Measurements from ENCODE around the gene EVPLL. TPM values are rescaled to one million over a fixed set of nuclear protein-coding genes. Genes with fewer than 3 reads are reported as not detected.

EVPLL gene
- polyA plus RNA-seq, 1 of the 3 experiments (the other 2 are of a cell fraction) = not detected

DNA sequence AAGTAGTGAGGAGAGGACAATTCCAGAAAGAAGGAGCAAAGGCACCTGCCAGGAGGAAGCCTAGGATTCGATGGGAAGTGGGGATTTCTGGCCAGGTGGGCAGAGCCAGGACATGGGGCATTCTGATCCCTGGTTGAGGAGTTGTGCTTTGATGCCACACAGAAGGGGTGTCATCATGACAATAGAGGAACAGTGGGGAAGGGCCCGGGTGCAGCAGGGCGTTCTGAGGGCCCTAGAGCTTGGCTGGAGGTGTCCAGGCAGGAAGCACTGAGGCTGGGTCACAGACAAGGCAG, 4.3 kb downstream of the EVPLL start:
- ChIA-PET POLR2A (no interaction called here), CTCF (no interaction called here)
- no peak for DNase-seq
- H2AFZ ChIP-seq (ENCODE audit: low read depth) = no peak overlapping the region
- H3K27me3 ChIP-seq (ENCODE audit: insufficient read depth) = no peaks in the 10 kb centered on the region
- no peaks in the 10 kb centered on the region for H4K20me1 ChIP-seq (ENCODE audit: insufficient read depth)
- no peak overlapping the region for H3K27ac ChIP-seq (ENCODE audit: low read depth in 2 of 2, low read length in 1 of 2)
- no peak overlapping the region for H3K9ac ChIP-seq
- no peaks in the 10 kb centered on the region for H3K9me3 ChIP-seq
- H3K36me3 ChIP-seq (replicated peaks in 1 of 2; ENCODE audit: control insufficient read depth in 1 of 2, insufficient read depth in 2 of 2, low read length in 1 of 2) = no peaks in the 10 kb centered on the region
- TF ChIP-seq, protein P1, sequence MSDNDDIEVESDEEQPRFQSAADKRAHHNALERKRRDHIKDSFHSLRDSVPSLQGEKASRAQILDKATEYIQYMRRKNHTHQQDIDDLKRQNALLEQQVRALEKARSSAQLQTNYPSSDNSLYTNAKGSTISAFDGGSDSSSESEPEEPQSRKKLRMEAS (IDR thresholded peaks at IDR 0.05; ENCODE audit: low read depth) = no peak
- TF ChIP-seq, protein P2, sequence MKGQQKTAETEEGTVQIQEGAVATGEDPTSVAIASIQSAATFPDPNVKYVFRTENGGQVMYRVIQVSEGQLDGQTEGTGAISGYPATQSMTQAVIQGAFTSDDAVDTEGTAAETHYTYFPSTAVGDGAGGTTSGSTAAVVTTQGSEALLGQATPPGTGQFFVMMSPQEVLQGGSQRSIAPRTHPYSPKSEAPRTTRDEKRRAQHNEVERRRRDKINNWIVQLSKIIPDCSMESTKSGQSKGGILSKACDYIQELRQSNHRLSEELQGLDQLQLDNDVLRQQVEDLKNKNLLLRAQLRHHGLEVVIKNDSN (IDR thresholded peaks at IDR 0.05; ENCODE audit: borderline replicate concordance, low read depth) = no peak
- no peak for TF ChIP-seq FOXM1 (IDR thresholded peaks at IDR 0.05; ENCODE audit: low read depth)
- no peak for TF ChIP-seq POLR2AphosphoS5 (IDR thresholded peaks at IDR 0.05; ENCODE audit: low read depth, low read length)
- no peak for TF ChIP-seq ZBTB33 (IDR thresholded peaks at IDR 0.05; ENCODE audit: borderline replicate concordance, low read depth)
- no peak for TF ChIP-seq RCOR1 (IDR thresholded peaks at IDR 0.05; ENCODE audit: low read length)
- TF ChIP-seq EP300 (IDR thresholded peaks at IDR 0.05; ENCODE audit: borderline replicate concordance in 1 of 2, low read depth in 1 of 2, low read length in 1 of 2) = no peak
- no peak for TF ChIP-seq RXRA (IDR thresholded peaks at IDR 0.05; ENCODE audit: borderline replicate concordance, low read depth)
- no peak for TF ChIP-seq RAD21 (IDR thresholded peaks at IDR 0.05; ENCODE audit: low read length)
- no peak for TF ChIP-seq GABPA (IDR thresholded peaks at IDR 0.05; ENCODE audit: low read depth)
- no peak for TF ChIP-seq NFIC (IDR thresholded peaks at IDR 0.05; ENCODE audit: borderline replicate concordance)
- no peak for TF ChIP-seq FOXJ3 (CRISPR knock-in tag; IDR thresholded peaks at IDR 0.05)
- no peak for TF ChIP-seq GATA2 (CRISPR knock-in tag; IDR thresholded peaks at IDR 0.05)
- TF ChIP-seq USF2 (IDR thresholded peaks at IDR 0.05; ENCODE audit: borderline replicate concordance, low read depth, low read length) = no peak
- TF ChIP-seq TAF1 (IDR thresholded peaks at IDR 0.05; ENCODE audit: borderline replicate concordance, low read depth, low read length) = no peak
- 58% methylated on average over 3 of the region's 3 CpGs for WGBS (ENCODE audit: low lambda C conversion rate)
- H3K4me2 ChIP-seq = no peak overlapping the region
- H3K4me3 ChIP-seq (ENCODE audit: low read depth in 2 of 2, low read length in 1 of 2) = no peak overlapping the region
- H3K4me1 ChIP-seq (ENCODE audit: control insufficient read depth in 1 of 2, insufficient read depth in 2 of 2, low read depth in 1 of 2, low read length in 1 of 2) = peaks cover 0 to 9% of the 10 kb centered on the region in 2 experiments; a peak in 1 of 4 replicates
- no peaks in the 10 kb centered on the region for H3K9me2 ChIP-seq
- no peaks in the 10 kb centered on the region for H3K79me2 ChIP-seq (ENCODE audit: insufficient read depth)
- H3F3A ChIP-seq (replicated peaks; ENCODE audit: insufficient read depth) = no peaks in the 10 kb centered on the region
